ENCODE data around the gene FOXP2.
"Not testable (repeated sequence)": the region's sequence is repeated elsewhere in the genome, so short reads cannot be mapped to it uniquely, and the experiment has no call there.

FOXP2 gene

DNA sequence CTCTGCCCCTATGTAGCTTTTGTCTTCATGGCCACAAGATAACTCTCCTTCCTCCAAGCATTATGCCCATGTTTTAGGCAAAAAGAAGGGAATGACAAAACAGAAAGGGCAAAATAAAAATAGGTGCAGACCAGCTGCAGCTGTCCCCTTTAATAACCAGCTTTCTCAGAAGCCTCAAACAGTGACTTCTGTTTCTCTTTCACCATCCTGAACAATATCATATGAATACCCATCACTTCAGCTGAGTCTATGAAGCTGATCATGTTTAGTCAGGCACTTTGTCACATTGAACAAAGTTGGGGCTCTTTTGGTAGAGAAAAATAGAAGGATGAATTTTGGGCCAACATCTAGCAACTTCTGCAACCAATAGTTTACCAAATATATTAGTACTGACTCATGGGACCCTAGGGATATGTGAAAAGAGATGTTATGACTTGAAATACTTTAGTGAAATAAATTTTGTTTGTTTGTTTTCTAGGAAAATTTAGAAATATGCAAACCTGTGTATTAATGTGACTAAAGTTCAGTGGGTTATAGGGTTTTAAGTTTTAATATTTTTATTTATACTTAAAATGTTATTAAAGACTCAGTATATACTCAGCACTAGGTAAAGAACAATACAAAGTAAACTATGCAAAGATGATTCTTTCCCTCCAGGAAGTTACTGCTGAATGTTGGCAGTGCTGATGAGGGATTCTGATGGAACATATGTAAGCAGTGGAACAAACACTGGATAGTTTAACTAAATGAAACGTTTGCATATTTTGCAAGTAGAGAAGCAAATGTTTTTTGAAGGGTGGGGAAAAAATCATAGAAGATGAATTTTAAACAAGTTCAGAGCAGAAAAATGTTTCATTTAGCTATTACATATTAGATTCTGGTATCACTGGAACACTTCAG, 133.7 kb downstream of the FOXP2 start:
- no peak overlapping the region for H3K27ac ChIP-seq (ENCODE audit: low read length)
- H3K36me3 ChIP-seq (ENCODE audit: control insufficient read depth in 1 of 2, insufficient read depth in 2 of 2, low read length in 2 of 2): no peaks in the 10 kb centered on the region
- H3K4me3 ChIP-seq (ENCODE audit: low read depth in 1 of 2, low read length in 2 of 2): no peak overlapping the region
- H3K27me3 ChIP-seq (ENCODE audit: low read depth, low read length): no peaks in the 10 kb centered on the region
- H3K4me1 ChIP-seq (ENCODE audit: control insufficient read depth in 1 of 2, insufficient read depth in 2 of 2, low read length in 2 of 2): no peaks in the 10 kb centered on the region
- no peaks in the 10 kb centered on the region for H3K9me3 ChIP-seq (ENCODE audit: control insufficient read depth in 1 of 2, low read length in 2 of 2)

DNA sequence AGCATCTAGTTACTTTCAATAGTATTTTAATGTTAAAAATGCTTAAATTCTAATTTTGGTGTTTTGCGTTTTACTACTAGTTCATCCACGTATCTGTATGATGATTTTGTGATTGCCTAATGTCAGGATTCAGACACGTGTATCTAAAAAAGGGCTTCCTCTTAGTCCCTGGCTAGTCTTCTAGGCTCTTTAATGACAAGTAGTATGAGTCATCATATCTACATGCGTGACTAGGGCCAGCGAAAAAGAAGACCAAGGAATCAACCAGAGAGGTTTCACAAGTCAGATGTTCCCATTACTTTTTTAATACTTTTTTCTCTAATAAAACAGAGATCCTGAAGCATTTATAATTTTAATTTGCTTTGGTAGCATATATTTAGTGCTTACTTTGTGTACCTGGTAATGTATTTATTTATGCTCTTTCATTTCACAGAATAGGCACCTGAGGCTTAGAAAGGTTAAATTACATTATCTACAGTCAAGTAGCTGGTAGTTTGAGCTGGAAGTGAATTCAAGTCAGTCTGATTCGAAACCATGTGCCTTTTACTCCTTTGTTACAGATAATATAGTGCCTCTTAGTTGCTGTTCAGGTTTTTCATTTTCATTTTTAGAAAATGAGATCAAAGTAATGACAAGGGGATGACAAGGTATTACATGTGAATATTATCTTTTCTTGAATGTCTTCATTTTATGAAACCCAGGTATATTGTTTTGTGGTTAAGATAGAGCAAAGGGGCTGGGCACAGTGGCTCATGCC, 140.3 kb downstream of the FOXP2 start:
- no peaks in the 10 kb centered on the region for H3K9me3 ChIP-seq (ENCODE audit: control insufficient read depth in 1 of 2, low read length in 2 of 2)
- H3K27me3 ChIP-seq (ENCODE audit: low read depth, low read length): no peaks in the 10 kb centered on the region
- H3K4me1 ChIP-seq (ENCODE audit: control insufficient read depth in 1 of 2, insufficient read depth in 2 of 2, low read length in 2 of 2): no peaks in the 10 kb centered on the region
- no peak overlapping the region for H3K4me3 ChIP-seq (ENCODE audit: low read depth in 1 of 2, low read length in 2 of 2)
- H3K36me3 ChIP-seq (ENCODE audit: control insufficient read depth in 1 of 2, insufficient read depth in 2 of 2, low read length in 2 of 2): no peaks in the 10 kb centered on the region
- H3K27ac ChIP-seq (ENCODE audit: low read length): no peak overlapping the region

DNA sequence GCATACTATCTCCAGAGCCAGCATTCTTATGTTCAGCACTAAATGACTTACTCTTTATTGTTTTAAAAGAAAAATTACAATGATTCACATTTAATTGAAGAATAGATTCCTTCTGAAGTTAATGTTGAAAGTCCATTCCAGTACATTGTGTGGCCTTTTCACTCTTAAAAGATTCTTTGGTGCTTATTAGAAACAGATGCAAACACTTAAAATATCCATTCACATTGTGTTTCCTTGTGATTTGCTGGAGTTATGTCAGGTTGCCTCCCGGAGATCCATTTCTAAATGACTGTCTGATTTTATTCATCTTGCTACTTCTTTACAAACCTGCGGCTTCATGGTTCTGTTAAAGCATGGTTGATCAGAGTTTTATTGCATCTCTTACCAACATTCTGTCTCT, 152.8 kb downstream of the FOXP2 start:
- Histone ChIP-seq H3K9me3 (ENCODE audit: control insufficient read depth in 1 of 2, low read length in 2 of 2) (no peaks in the 10 kb centered on the region), H3K36me3 (ENCODE audit: control insufficient read depth in 1 of 2, insufficient read depth in 2 of 2, low read length in 2 of 2) (no peaks in the 10 kb centered on the region), H3K27me3 (ENCODE audit: low read depth, low read length) (no peaks in the 10 kb centered on the region), H3K27ac (ENCODE audit: low read length) (no peak overlapping the region), H3K4me1 (ENCODE audit: control insufficient read depth in 1 of 2, insufficient read depth in 2 of 2, low read length in 2 of 2) (no peaks in the 10 kb centered on the region), H3K4me3 (ENCODE audit: low read depth in 1 of 2, low read length in 2 of 2) (no peak overlapping the region)

DNA sequence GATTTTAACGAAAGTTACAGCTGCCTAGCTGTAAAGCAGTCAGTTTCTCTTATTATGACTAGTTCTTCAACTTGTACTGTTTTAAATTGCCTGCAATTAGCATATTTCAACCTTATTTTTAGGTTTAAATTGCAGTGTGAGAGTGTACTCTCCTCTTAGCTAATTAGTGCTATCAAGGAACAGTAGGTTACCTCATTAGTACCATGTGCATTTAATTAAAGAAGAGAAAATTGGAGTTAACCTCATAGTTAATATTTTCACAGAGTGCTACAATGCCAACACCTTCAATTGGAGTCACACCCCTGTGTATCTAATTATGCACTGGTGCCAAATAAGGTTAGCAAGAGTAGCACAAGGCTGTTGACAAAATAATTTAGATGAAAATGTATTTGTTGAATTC, 154.6 kb downstream of the FOXP2 start:
- Histone ChIP-seq H3K4me3 (ENCODE audit: low read depth in 1 of 2, low read length in 2 of 2) (no peak overlapping the region), H3K36me3 (ENCODE audit: control insufficient read depth in 1 of 2, insufficient read depth in 2 of 2, low read length in 2 of 2) (no peaks in the 10 kb centered on the region), H3K4me1 (ENCODE audit: control insufficient read depth in 1 of 2, insufficient read depth in 2 of 2, low read length in 2 of 2) (no peaks in the 10 kb centered on the region), H3K27ac (ENCODE audit: low read length) (no peak overlapping the region), H3K9me3 (ENCODE audit: control insufficient read depth in 1 of 2, low read length in 2 of 2) (no peaks in the 10 kb centered on the region), H3K27me3 (ENCODE audit: low read depth, low read length) (no peaks in the 10 kb centered on the region)

DNA sequence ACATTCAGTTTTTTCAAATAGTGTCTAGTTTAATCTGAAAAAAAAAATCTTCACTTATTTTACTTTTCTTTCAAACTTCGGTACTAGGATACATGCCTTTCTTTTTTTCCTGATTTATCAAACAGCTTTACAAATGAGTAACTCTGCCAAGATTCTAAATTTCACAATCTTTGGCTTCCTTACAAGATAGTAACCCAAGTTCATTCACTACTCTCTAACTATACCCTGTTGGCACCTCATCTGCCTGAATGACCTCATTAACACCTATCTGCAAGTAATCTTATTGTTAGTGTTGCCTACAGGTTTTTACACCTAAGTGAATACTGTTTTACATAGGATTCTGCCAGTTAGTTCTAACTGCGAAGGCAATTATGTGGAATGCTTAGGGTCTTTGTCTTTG, 159.8 kb downstream of the FOXP2 start:
- Histone ChIP-seq H3K4me1 (ENCODE audit: control insufficient read depth in 1 of 2, insufficient read depth in 2 of 2, low read length in 2 of 2) (no peaks in the 10 kb centered on the region), H3K9me3 (ENCODE audit: control insufficient read depth in 1 of 2, low read length in 2 of 2) (no peaks in the 10 kb centered on the region), H3K4me3 (ENCODE audit: low read depth in 1 of 2, low read length in 2 of 2) (no peak overlapping the region), H3K27me3 (ENCODE audit: low read depth, low read length) (no peaks in the 10 kb centered on the region), H3K36me3 (ENCODE audit: control insufficient read depth in 1 of 2, insufficient read depth in 2 of 2, low read length in 2 of 2) (no peaks in the 10 kb centered on the region), H3K27ac (ENCODE audit: low read length) (no peak overlapping the region)

DNA sequence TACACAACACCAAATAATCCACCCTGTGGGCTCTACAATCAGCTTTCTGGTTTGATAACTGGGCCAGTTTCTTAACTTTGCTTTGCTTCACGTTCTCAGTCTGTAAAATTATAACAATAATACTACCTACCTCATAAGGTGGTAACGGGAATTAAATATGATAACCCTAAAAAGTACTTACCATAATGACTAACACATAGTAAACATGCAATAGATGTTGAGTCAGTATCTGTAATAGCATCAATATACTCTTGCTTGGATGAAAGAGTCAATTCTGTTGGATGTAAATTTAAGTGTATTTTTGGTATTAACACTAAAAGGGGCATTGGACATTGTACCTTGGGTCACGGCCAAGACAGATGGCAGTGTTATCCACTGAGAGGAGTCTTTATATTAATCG, 160.5 kb downstream of the FOXP2 start:
- H3K36me3 ChIP-seq (ENCODE audit: control insufficient read depth in 1 of 2, insufficient read depth in 2 of 2, low read length in 2 of 2): no peaks in the 10 kb centered on the region
- no peaks in the 10 kb centered on the region for H3K27me3 ChIP-seq (ENCODE audit: low read depth, low read length)
- no peaks in the 10 kb centered on the region for H3K4me1 ChIP-seq (ENCODE audit: control insufficient read depth in 1 of 2, insufficient read depth in 2 of 2, low read length in 2 of 2)
- H3K4me3 ChIP-seq (ENCODE audit: low read depth in 1 of 2, low read length in 2 of 2): no peak overlapping the region
- no peaks in the 10 kb centered on the region for H3K9me3 ChIP-seq (ENCODE audit: control insufficient read depth in 1 of 2, low read length in 2 of 2)
- H3K27ac ChIP-seq (ENCODE audit: low read length): no peak overlapping the region

DNA sequence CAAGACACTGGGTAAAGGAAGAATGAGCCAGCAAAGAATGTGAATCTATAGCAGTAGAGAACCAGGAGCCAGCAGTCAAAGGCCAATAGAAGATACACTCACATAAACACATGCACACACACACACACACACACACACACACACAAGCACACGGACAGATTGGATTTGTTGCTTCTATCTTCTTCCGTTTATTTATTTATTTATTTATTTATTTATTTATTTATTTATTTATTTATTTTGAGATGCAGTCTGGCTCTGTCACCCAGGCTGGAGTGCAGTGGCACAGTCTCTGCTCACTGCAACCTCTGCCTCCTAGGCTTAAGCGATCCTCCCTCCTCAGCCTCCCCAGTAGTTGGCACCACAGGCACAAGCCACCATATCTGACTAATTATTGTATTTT, 166.3 kb downstream of the FOXP2 start:
- not testable (repeated sequence) for H3K27me3 ChIP-seq (ENCODE audit: low read depth, low read length); H3K9me3 ChIP-seq (ENCODE audit: control insufficient read depth in 1 of 2, low read length in 2 of 2); H3K4me1 ChIP-seq (ENCODE audit: control insufficient read depth in 1 of 2, insufficient read depth in 2 of 2, low read length in 2 of 2); H3K4me3 ChIP-seq (ENCODE audit: low read depth in 1 of 2, low read length in 2 of 2); H3K27ac ChIP-seq (ENCODE audit: low read length); H3K36me3 ChIP-seq (ENCODE audit: control insufficient read depth in 1 of 2, insufficient read depth in 2 of 2, low read length in 2 of 2)

DNA sequence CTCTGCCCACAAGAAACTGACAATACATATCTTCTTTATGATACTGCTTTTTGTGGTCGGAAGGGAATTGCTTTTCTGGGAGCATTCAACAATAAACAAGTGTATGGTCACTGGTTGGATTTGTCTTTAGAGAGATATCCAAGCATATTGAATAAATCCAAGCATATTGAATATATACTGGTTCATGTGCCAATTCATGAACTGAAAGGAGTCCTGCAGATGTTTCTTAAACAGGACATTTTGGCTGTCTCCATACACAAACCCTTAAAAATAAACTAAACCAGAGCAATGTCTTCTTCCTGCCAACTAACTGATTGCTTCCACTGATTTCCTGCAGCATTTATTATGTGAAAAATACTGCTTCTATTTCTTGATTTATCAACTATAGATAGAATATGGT, 173.9 kb downstream of the FOXP2 start:
- no peaks in the 10 kb centered on the region for H3K36me3 ChIP-seq (ENCODE audit: control insufficient read depth in 1 of 2, insufficient read depth in 2 of 2, low read length in 2 of 2)
- no peaks in the 10 kb centered on the region for H3K4me1 ChIP-seq (ENCODE audit: control insufficient read depth in 1 of 2, insufficient read depth in 2 of 2, low read length in 2 of 2)
- H3K27ac ChIP-seq (ENCODE audit: low read length): no peak overlapping the region
- H3K27me3 ChIP-seq (ENCODE audit: low read depth, low read length): no peaks in the 10 kb centered on the region
- no peak overlapping the region for H3K4me3 ChIP-seq (ENCODE audit: low read depth in 1 of 2, low read length in 2 of 2)
- H3K9me3 ChIP-seq (ENCODE audit: control insufficient read depth in 1 of 2, low read length in 2 of 2): no peaks in the 10 kb centered on the region

DNA sequence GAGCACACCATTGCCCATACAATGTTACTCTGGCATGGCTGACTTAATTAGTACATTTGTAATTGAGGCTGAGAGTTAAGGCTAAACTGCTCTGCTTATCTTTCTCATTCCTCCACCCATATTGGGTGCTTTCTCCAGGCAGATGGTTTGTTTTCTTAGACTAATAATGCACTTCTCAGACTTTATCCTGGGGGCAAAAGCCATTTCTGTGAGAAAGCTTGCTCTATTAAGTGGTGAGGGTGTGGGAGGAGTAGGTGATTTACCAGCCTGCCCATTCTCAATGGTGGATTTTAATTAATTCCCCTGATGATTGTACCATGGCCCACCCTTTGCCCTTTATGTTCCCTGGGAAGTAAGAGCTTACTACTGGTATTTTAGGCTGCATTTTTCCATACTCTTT, 174.8 kb downstream of the FOXP2 start:
- H3K4me1 ChIP-seq (ENCODE audit: control insufficient read depth in 1 of 2, insufficient read depth in 2 of 2, low read length in 2 of 2): no peaks in the 10 kb centered on the region
- no peaks in the 10 kb centered on the region for H3K9me3 ChIP-seq (ENCODE audit: control insufficient read depth in 1 of 2, low read length in 2 of 2)
- H3K36me3 ChIP-seq (ENCODE audit: control insufficient read depth in 1 of 2, insufficient read depth in 2 of 2, low read length in 2 of 2): no peaks in the 10 kb centered on the region
- no peaks in the 10 kb centered on the region for H3K27me3 ChIP-seq (ENCODE audit: low read depth, low read length)
- H3K27ac ChIP-seq (ENCODE audit: low read length): no peak overlapping the region
- H3K4me3 ChIP-seq (ENCODE audit: low read depth in 1 of 2, low read length in 2 of 2): no peak overlapping the region

DNA sequence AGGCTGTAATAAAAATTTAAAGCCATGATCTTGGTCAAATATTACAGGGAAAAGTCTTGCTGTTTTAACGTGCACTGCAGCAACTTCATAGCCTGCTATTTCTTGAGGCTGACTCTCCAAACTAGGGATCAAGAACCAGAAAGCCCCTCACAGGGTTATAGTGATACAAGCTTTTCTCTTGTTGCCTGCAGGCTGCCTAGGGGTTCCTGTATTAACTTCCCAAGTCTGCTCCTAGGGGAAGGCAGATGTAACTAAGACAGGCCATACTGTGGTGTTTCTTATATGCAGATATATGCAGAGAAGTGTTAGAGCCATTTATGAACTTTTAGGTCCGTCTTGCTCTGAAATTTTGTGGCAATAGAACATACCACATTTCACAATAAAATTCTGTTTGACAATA, 175.7 kb downstream of the FOXP2 start:
- Histone ChIP-seq H3K4me3 (ENCODE audit: low read depth in 1 of 2, low read length in 2 of 2) (no peak overlapping the region), H3K27ac (ENCODE audit: low read length) (no peak overlapping the region), H3K9me3 (ENCODE audit: control insufficient read depth in 1 of 2, low read length in 2 of 2) (no peaks in the 10 kb centered on the region), H3K27me3 (ENCODE audit: low read depth, low read length) (no peaks in the 10 kb centered on the region), H3K4me1 (ENCODE audit: control insufficient read depth in 1 of 2, insufficient read depth in 2 of 2, low read length in 2 of 2) (no peaks in the 10 kb centered on the region), H3K36me3 (ENCODE audit: control insufficient read depth in 1 of 2, insufficient read depth in 2 of 2, low read length in 2 of 2) (no peaks in the 10 kb centered on the region)

DNA sequence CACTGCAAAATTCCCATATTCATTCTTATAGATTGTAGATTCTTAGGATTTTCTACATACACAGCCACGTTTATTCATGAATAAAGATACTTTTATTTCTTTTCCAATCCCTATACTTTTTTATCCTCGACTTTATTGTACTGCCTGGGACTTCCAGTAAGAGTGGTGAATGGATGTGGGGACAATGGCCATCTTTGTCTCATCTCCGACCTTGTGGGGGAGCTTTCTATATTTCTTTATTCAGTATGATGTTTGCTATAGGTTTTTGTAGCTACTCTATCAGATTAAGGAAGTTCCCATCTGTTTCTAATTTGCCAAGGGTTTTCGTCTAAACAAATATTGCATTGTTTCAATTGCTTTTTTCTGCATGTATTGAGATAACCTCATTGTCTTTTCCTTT, 184.3 kb downstream of the FOXP2 start:
- H3K36me3 ChIP-seq (ENCODE audit: control insufficient read depth in 1 of 2, insufficient read depth in 2 of 2, low read length in 2 of 2): no peaks in the 10 kb centered on the region
- no peaks in the 10 kb centered on the region for H3K27me3 ChIP-seq (ENCODE audit: low read depth, low read length)
- H3K4me1 ChIP-seq (ENCODE audit: control insufficient read depth in 1 of 2, insufficient read depth in 2 of 2, low read length in 2 of 2): no peaks in the 10 kb centered on the region

More for the DNA sequence above, 184.3 kb downstream of the FOXP2 start:
- Histone ChIP-seq H3K4me3 (ENCODE audit: low read depth in 1 of 2, low read length in 2 of 2) (no peak overlapping the region), H3K27ac (ENCODE audit: low read length) (no peak overlapping the region), H3K9me3 (ENCODE audit: control insufficient read depth in 1 of 2, low read length in 2 of 2) (no peaks in the 10 kb centered on the region)
